K562 (cell line): ENCODE measurements around the gene ZNF213. TPM values are rescaled to one million over a fixed set of nuclear protein-coding genes. Genes with fewer than 3 reads are reported as not detected.
A peak's percentile ranks its signal among the peaks of the same experiment; 100 is the strongest.
"Not testable (repeated sequence)": the region's sequence is repeated elsewhere in the genome, so short reads cannot be mapped to it uniquely, and the experiment has no call there.

Source experiments
- ATAC-seq: fragments of 200-7000 bp; cut with Tn5 transposase; 3 replicates; pipeline ENCODE4 v1.9.1; 2020; ENCODE audit warnings: moderate library complexity
- BruUV-seq: library from RNA; stranded (reverse); fragments of 400-500 nt; replicated peaks from 2 replicates; lab custom pipeline; 2021; lab: Mats Ljungman, UMichigan
- CTCF ChIA-PET: fragments of 300-600 bp; formaldehyde crosslinking; extraction: SDS; loops from one replicate; lab custom pipeline; 2021; ENCODE audit warnings: low intra/inter-chr PET ratio; lab: Yijun Ruan, JAX
- POLR2A ChIA-PET: fragments of 300-600, 350-650 bp; sonication (Branson Sonifier 250); formaldehyde crosslinking; extraction: SDS; loops from one replicate; lab custom pipeline; 2021; ENCODE audit warnings: antibody characterized with exemption, inconsistent platforms; lab: Yijun Ruan, JAX
- DNase-seq, 4 experiments: peaks; one replicate each; pipeline versions ENCODE4 v3.0.0 to v3.0.0-alpha.2; 2011 to 2018; ENCODE audit warnings: low spot score in 3 of 4, mixed read lengths in 3 of 4; ENCODE audit errors: extremely low read depth in 1 of 4
- FAIRE-seq: peaks from 2 replicates; lab custom pipeline; 2011; peaks lifted over from hg19 to GRCh38; lab: Jason Lieb, UNC
- H2AFZ ChIP-seq: 2 replicates; pipeline ENCODE4 v1.6.0; 2011; ENCODE audit warnings: low read depth, low read length, control low read depth, inconsistent platforms
- H3K27ac ChIP-seq: fragments of 200-600 bp; 3 replicates; pipeline ENCODE4 v1.8.0; 2011; ENCODE audit warnings: low read depth, mild to moderate bottlenecking, control low read depth, inconsistent platforms, low read length, moderate library complexity, mixed read lengths; ENCODE audit errors: extremely low read depth
- H3K27me3 ChIP-seq, 2 experiments: fragments of 300-600 bp in 1 of 2; 2 replicates in 1 of 2; 3 replicates in 1 of 2; pipeline versions ENCODE4 v1.6.0 to v1.8.0; 2011; ENCODE audit warnings: inconsistent platforms in 2 of 2, low read length in 2 of 2, mild to moderate bottlenecking in 1 of 2, mixed read lengths in 1 of 2, moderate library complexity in 1 of 2; ENCODE audit not compliant: control insufficient read depth in 2 of 2, insufficient read depth in 2 of 2
- H3K36me3 ChIP-seq: fragments of 300-600 bp; 3 replicates; pipeline ENCODE4 v1.8.0; 2011; ENCODE audit warnings: mild to moderate bottlenecking, low read length, inconsistent platforms; ENCODE audit not compliant: control insufficient read depth, insufficient read depth
- H3K4me1 ChIP-seq, 2 experiments: fragments of 200-600 bp in 1 of 2; replicated peaks in 1 of 2; 2 replicates in 1 of 2; 3 replicates in 1 of 2; pipeline versions ENCODE4 v1.5.1 to v1.8.0; 2011; ENCODE audit warnings: inconsistent platforms in 2 of 2, low read length in 2 of 2, mild to moderate bottlenecking in 1 of 2, mixed read lengths in 1 of 2, moderate library complexity in 1 of 2; ENCODE audit not compliant: control insufficient read depth in 2 of 2, insufficient read depth in 2 of 2
- H3K4me2 ChIP-seq: 2 replicates; pipeline ENCODE4 v1.6.1; 2011; ENCODE audit warnings: low read length, control low read depth, inconsistent platforms, mixed read lengths; ENCODE audit not compliant: insufficient read depth
- H3K4me3 ChIP-seq: fragments of 200-600 bp; sonication (generic), shearing (Covaris generic); 2 replicates; pipeline ENCODE4 v1.5.1; 2016; ENCODE audit warnings: control low read depth, inconsistent platforms
- H3K79me2 ChIP-seq: fragments of 200-600 bp; 3 replicates; pipeline ENCODE4 v1.8.0; 2011; ENCODE audit warnings: low read length, inconsistent platforms; ENCODE audit not compliant: control insufficient read depth, insufficient read depth
- H3K9ac ChIP-seq, 2 experiments: 2 replicates each; pipeline versions ENCODE4 v1.6.0 to v1.6.1; 2011; ENCODE audit warnings: low read depth in 2 of 2, low read length in 2 of 2, control low read depth in 1 of 2, inconsistent platforms in 1 of 2, mild to moderate bottlenecking in 1 of 2, mixed read lengths in 1 of 2; ENCODE audit not compliant: insufficient read depth in 1 of 2
- H3K9me1 ChIP-seq: one replicate; pipeline ENCODE4 v1.6.0; 2011; ENCODE audit warnings: inconsistent platforms, mild to moderate bottlenecking, low read length, moderate library complexity; ENCODE audit not compliant: control insufficient read depth, insufficient read depth
- H3K9me3 ChIP-seq: replicated peaks from 2 replicates; pipeline ENCODE4 v1.5.1; 2011; ENCODE audit warnings: low read depth, low read length, inconsistent platforms; ENCODE audit not compliant: control insufficient read depth, insufficient read depth
- H4K20me1 ChIP-seq: replicated peaks from 2 replicates; pipeline ENCODE4 v1.6.1; 2011; ENCODE audit warnings: low read length, inconsistent platforms, mixed read lengths; ENCODE audit not compliant: control insufficient read depth, insufficient read depth
- REST ChIP-seq, 2 experiments: fragments of 450-650 bp; formaldehyde crosslinking in 1 of 2; IDR thresholded peaks; 2 replicates each; pipeline versions ENCODE4 v1.4.0 to v1.6.1; 2014 to 2020; ENCODE audit warnings: mild to moderate bottlenecking in 2 of 2, borderline replicate concordance in 1 of 2, low read depth in 1 of 2
- ZSCAN32 ChIP-seq: fragments of 450-650 bp; formaldehyde crosslinking; IDR thresholded peaks from 2 replicates; pipeline ENCODE4 v1.4.0; 2020; ENCODE audit warnings: mild to moderate bottlenecking, moderate library complexity
- WGBS: fragments of 100-300 bp; shearing (Covaris generic); methylation state at CpG from one replicate; pipeline ENCODE4 v1.1.6; 2016; ENCODE audit warnings: low coverage, mixed read lengths; ENCODE audit not compliant: insufficient coverage; ENCODE audit errors: missing lambda C conversion rate; 5-methylcytosine and 5-hydroxymethylcytosine counted together
- in situ Hi-C: fragments of 300-500 bp; cut with MboI; formaldehyde crosslinking; loops from 4 replicates; pipeline ENCODE4 v1.15.0; 2018; ENCODE audit warnings: inconsistent platforms, mixed read lengths
- intact Hi-C: fragments of 100-400 bp; cut with micrococcal nuclease; formaldehyde crosslinking; loops from 2 replicates; pipeline ENCODE4 v1.14.2; 2022
- polyA plus RNA-seq, 8 experiments: library from polyadenylated mRNA; depleted of rRNA in 4 of 8; stranded (reverse) in 5 of 8; unstranded in 3 of 8; fragments of >200 nt; fragmentation: Nextera tagmentation in 2 of 8; fragmentation: Illumina TruSeq in 1 of 8; extraction: Ambion mirVana in 2 of 8; extraction: Trizol in 1 of 8; gene quantifications; 2 replicates each; pipeline versions ENCODE4 v1.2.1 to v1.2.3, GENCODE V29; 2011 to 2014; ENCODE audit warnings: inconsistent platforms in 1 of 8, missing spikeins in 1 of 8
- total RNA-seq, 7 experiments: library from RNA; depleted of rRNA in 6 of 7; stranded (reverse); fragments of >200 nt in 6 of 7; fragmentation: Illumina TruSeq in 2 of 7; extraction: Trizol in 2 of 7; gene quantifications; 2 replicates each; pipeline versions ENCODE4 v1.2.1 to v1.2.3, GENCODE V29; 2011 to 2021; ENCODE audit warnings: low replicate concordance in 1 of 7

The ZNF213 gene
- total and polyA plus RNA-seq, 9 of the 15 experiments (the other 6 are each of a cell fraction or from before 2014, with no cell fraction given), result 0.49 to 10.0 (median 1.8) TPM

GRCh38 chr16:3168729-3169128 lies 33.9 kb downstream of the ZNF213 start:
- H3K27me3 ChIP-seq, H3K9ac ChIP-seq, BruUV-seq, ATAC-seq, H3K36me3 ChIP-seq, intact Hi-C loops, DNase-seq, H4K20me1 ChIP-seq, H3K9me1 ChIP-seq, H3K4me3 ChIP-seq, FAIRE-seq, CTCF ChIA-PET, H3K27ac ChIP-seq, H3K9me3 ChIP-seq, H3K79me2 ChIP-seq, H3K4me2 ChIP-seq, H2AFZ ChIP-seq, in situ Hi-C loops: not testable (repeated sequence)
- POLR2A ChIA-PET, result interaction anchor here (0.8 to 1.2 kb wide), 3 partner anchors 9 to 14 kb away, joined by 3 to 7 read pairs (median 4); no protein-coding TSS in a partner anchor
- 53% methylated on average over 7 of the region's 7 CpGs for WGBS
- H3K4me1 ChIP-seq, result peaks cover 13 to 38% of the 10 kb centered on the region in 2 experiments; a peak in 4 of 5 replicates

- Histone ChIP-seq H3K79me2 (no peaks in the 10 kb centered on the region), H3K4me3 (no peak overlapping the region), H3K4me1 (peaks cover 2 to 45% of the 10 kb centered on the region in 2 experiments; a peak in 4 of 5 replicates), H3K9me3 (no peaks in the 10 kb centered on the region), H4K20me1 (0 out of 2 replicates have a peak, but pooled peaks cover 5% of the 10 kb centered on the region), H3K4me2 (peak overlapping the region; percentile 12; the same call in 1 of the 2 replicates), H3K27ac (no peak overlapping the region), H2AFZ (0 out of 2 replicates have a peak overlapping the region, but pooled peaks have one; percentile 11), H3K36me3 (no peaks in the 10 kb centered on the region), H3K9ac (peak overlapping the region in 1 of 2 experiments; percentile 82; a peak in 2 of 4 replicates), H3K27me3 (peaks cover 0 to 4% of the 10 kb centered on the region in 2 experiments; a peak in 1 of 5 replicates), H3K9me1 (no peaks in the 10 kb centered on the region)
- no peak for DNase-seq
- in situ Hi-C loops (no loop called here), intact Hi-C loops (loop anchor here (10.0 kb wide), 1 partner anchor 116 kb away; no protein-coding TSS in a partner anchor)
- CTCF ChIA-PET, result no interaction called here
- POLR2A ChIA-PET, result no interaction called here
- 43% methylated on average over 46 of the region's 53 CpGs for WGBS
- BruUV-seq, result no TSS peak
- FAIRE-seq, result no peak
- ATAC-seq, result no peak
- no peak for TF ChIP-seq ZSCAN32 (CRISPR knock-in tag)
- TF ChIP-seq REST (IDR thresholded peaks at IDR 0.05; ENCODE audit: borderline replicate concordance), result peak; percentile 78
- TF ChIP-seq REST (CRISPR knock-in tag; IDR thresholded peaks at IDR 0.05; ENCODE audit: low read depth), result no peak
Measured at GRCh38 chr16:3170440-3171180, 35.8 kb downstream of the ZNF213 start.
